ENCODE measurements around the gene IGSF21. TPM values are rescaled to one million over a fixed set of nuclear protein-coding genes. Genes with fewer than 3 reads are reported as not detected.

Gene IGSF21
- total RNA-seq, 4 donors from 2014 or later = 4.7 to 10.2 (median 5.9) TPM

GRCh38 chr1:18088077-18088594 lies 19.5 kb upstream of the IGSF21 start:
- peaks cover 0 to 28% of the 10 kb centered on the region in 2 donors for H3K27me3 ChIP-seq
- H3K36me3 ChIP-seq = no peaks in the 10 kb centered on the region
- H3K4me3 ChIP-seq = no peak overlapping the region
- no peak for DNase-seq (ENCODE audit: low spot score in 2 of 2)
- H3K4me1 ChIP-seq = no peaks in the 10 kb centered on the region
- H3K9me3 ChIP-seq = no peaks in the 10 kb centered on the region
- no peak overlapping the region for H3K27ac ChIP-seq
- TF ChIP-seq CTCF (IDR thresholded peaks at IDR 0.05) = no peak
- no peak for TF ChIP-seq POLR2A (IDR thresholded peaks at IDR 0.05)
- no peak for TF ChIP-seq EP300 (IDR thresholded peaks at IDR 0.05)
- 27 to 33% methylated on average over 10 of the region's 10 CpGs for WGBS, 2 donors

DNA sequence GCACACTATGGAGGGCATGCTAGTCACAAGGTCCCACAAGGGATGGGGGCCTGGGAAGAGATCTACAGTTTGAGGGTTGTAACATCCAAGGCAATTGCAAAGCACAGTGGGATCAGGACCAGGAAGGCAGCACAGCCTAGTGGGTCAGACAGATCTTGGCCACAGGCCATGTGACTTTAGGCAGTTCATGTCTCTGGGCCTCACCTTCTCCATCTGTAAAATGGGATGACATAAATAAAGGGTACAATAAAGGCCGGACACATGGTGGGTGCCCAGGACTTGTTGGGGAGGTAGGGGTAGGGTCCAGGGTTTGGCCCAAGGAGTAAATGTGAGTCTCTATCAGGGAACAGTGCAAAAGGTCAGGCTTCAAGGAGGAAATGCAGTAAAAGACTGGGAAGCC lies 18.1 kb upstream of the IGSF21 start:
- 86 to 92% methylated on average over 1 of the region's 1 CpG for WGBS, 2 donors
- peaks cover 0 to 3% (median 0%) of the 10 kb centered on the region in 4 donors for H3K9me3 ChIP-seq
- H3K27me3 ChIP-seq = peaks cover 0 to 42% of the 10 kb centered on the region in 2 donors
- no peak for TF ChIP-seq POLR2A (IDR thresholded peaks at IDR 0.05)
- TF ChIP-seq EP300 (IDR thresholded peaks at IDR 0.05) = no peak
- TF ChIP-seq CTCF (IDR thresholded peaks at IDR 0.05) = no peak
- H3K27ac ChIP-seq = no peak overlapping the region
- H3K4me1 ChIP-seq = no peaks in the 10 kb centered on the region
- no peak for DNase-seq (ENCODE audit: low spot score in 2 of 2)
- no peak overlapping the region for H3K4me3 ChIP-seq
- H3K36me3 ChIP-seq = no peaks in the 10 kb centered on the region

DNA sequence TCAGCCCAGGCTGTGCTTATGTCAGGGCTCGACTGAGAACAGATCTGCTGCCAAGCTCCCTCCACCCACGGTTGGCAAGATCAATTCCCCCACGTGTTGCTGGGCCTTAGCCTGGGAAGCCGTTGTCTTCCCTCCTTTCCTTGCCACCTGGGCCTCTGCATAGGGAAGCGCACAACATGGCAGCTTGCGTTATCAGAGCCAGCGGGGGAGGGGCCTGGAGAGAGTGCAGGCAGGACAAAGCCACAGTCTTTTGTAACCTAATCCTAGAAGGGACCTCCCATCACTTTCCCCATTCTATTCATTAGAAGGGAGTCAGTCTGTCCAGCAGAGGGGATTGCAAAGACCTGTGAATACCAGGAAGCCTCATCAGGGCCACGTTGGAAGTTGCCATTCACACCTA lies 17.0 kb upstream of the IGSF21 start:
- no peak for DNase-seq (ENCODE audit: low spot score in 2 of 2)
- H3K9me3 ChIP-seq = peaks cover 0 to 3% (median 0%) of the 10 kb centered on the region in 4 donors
- no peak for TF ChIP-seq CTCF (IDR thresholded peaks at IDR 0.05)
- no peaks in the 10 kb centered on the region for H3K4me1 ChIP-seq
- no peak overlapping the region for H3K4me3 ChIP-seq
- H3K27ac ChIP-seq = no peak overlapping the region
- H3K36me3 ChIP-seq = no peaks in the 10 kb centered on the region
- peaks cover 0 to 49% of the 10 kb centered on the region in 2 donors for H3K27me3 ChIP-seq
- WGBS, 2 donors = 22 to 26% methylated on average over 8 of the region's 8 CpGs

DNA sequence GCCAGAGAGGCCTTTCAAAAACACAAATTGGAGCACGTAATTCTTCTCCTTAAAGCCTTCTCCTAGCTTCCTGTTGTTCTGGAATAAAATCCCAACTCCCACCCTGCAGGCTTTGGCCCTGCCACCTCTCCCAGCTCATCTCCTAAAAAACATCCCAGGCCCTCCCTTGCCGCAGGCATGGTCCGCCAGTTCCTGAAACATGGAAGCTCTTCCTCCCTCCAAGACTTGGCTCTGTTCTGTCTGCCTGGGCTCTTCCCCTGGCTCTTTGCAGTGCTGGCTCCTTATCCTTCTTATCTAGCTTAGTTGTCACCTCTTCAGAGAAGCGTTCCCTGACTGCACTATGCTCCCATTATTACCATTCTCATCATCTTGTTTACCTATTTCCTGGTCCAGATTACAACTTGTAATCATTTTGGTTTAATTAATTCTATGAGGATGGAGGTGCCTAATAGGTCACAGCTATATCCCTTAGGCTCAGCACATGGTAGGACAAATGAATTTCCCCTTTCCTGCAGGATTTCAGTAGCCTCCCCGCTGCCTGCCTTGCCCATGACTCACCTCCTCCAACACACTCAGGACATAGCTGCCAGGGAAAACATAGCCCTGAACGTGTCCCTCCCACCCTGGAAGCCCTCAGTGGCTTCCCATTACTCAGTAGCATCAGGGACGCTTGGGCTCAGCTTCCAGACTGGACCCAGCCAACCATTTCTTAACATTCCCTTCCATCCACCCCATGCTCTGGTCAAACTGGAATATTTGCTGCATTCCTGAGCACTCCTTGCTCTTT lies 15.7 kb upstream of the IGSF21 start:
- 43 to 46% methylated on average over 7 of the region's 7 CpGs for WGBS, 2 donors
- H3K27ac ChIP-seq = no peak overlapping the region
- H3K27me3 ChIP-seq = peaks cover 0 to 49% of the 10 kb centered on the region in 2 donors
- H3K4me3 ChIP-seq = no peak overlapping the region
- H3K4me1 ChIP-seq = no peaks in the 10 kb centered on the region
- no peaks in the 10 kb centered on the region for H3K36me3 ChIP-seq
- TF ChIP-seq CTCF (IDR thresholded peaks at IDR 0.05) = no peak
- TF ChIP-seq EP300 (IDR thresholded peaks at IDR 0.05) = no peak
- no peak for TF ChIP-seq POLR2A (IDR thresholded peaks at IDR 0.05)
- DNase-seq (ENCODE audit: low spot score in 2 of 2) = peak; percentile 20 to 36
- peaks cover 0 to 3% (median 0%) of the 10 kb centered on the region in 4 donors for H3K9me3 ChIP-seq

DNA sequence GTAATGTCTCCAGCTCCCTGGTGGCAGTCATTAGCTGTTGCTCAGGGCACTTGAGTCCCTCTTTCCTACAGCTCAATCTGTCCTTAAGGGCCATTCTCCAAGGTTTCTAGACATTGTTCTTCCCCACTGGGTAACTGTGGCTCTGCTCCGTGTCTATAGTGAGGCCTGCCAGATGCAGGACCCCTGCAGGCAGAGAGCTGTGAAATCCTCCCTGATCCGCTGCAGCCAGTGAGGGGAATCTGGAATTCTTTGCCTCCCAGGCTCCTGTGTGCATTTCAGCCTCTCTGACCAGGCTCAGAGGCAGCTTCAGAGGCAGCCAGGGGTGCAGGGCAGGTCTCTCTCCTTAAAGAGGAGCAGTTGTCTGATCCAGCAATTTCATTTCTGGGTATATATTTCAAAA lies 14.4 kb upstream of the IGSF21 start:
- WGBS, 2 donors = 14 to 23% methylated on average over 2 of the region's 2 CpGs
- no peaks in the 10 kb centered on the region for H3K4me1 ChIP-seq
- TF ChIP-seq EP300 (IDR thresholded peaks at IDR 0.05) (no peak), POLR2A (IDR thresholded peaks at IDR 0.05) (no peak), CTCF (IDR thresholded peaks at IDR 0.05) (no peak)
- no peaks in the 10 kb centered on the region for H3K36me3 ChIP-seq
- no peak overlapping the region for H3K27ac ChIP-seq
- H3K4me3 ChIP-seq = no peak overlapping the region
- no peak for DNase-seq (ENCODE audit: low spot score in 2 of 2)
- peaks cover 0 to 3% (median 0%) of the 10 kb centered on the region in 4 donors for H3K9me3 ChIP-seq
- peaks cover 0 to 42% of the 10 kb centered on the region in 2 donors for H3K27me3 ChIP-seq

All from tibial nerve (tissue), 4 donors.